GM18907 (cell line): ENCODE results near the gene SHISAL2B.
"Not testable (repeated sequence)": the region's sequence is repeated elsewhere in the genome, so short reads cannot be mapped to it uniquely, and the experiment has no call there.

Source experiments
- ATAC-seq: cut with Tn5 transposase; IDR thresholded peaks from one replicate; pipeline ENCODE4 v1.9.1; 2021; ENCODE audit warnings: mild to moderate bottlenecking, moderate library complexity; ENCODE audit not compliant: unreplicated experiment

Gene SHISAL2B

GRCh38 chr5:64690417-64691151, at the start of gene SHISAL2B:
TSS of gene SHISAL2B (plus strand) at chr5:64690503. CDS start at chr5:64690624, 121 bp downstream.
- ATAC-seq = peak; percentile 49

GRCh38 chr5:64644831-64645230, 45.5 kb upstream of the SHISAL2B start:
- no peak for ATAC-seq

GRCh38 chr5:64646169-64646568, 44.1 kb upstream of the SHISAL2B start:
- ATAC-seq = no peak

GRCh38 chr5:64649512-64649911, 40.8 kb upstream of the SHISAL2B start:
- no peak for ATAC-seq

GRCh38 chr5:64653766-64654560, 36.3 kb upstream of the SHISAL2B start:
- no peak for ATAC-seq

GRCh38 chr5:64654561-64654938, 35.8 kb upstream of the SHISAL2B start:
- ATAC-seq = no peak

- no peak for ATAC-seq
Measured at GRCh38 chr5:64655596-64655995, 34.7 kb upstream of the SHISAL2B start.

- ATAC-seq = no peak
Measured at GRCh38 chr5:64659289-64659688, 31.0 kb upstream of the SHISAL2B start.

GRCh38 chr5:64663181-64663580, 27.1 kb upstream of the SHISAL2B start:
- ATAC-seq = not testable (repeated sequence)

- ATAC-seq = no peak
Measured at GRCh38 chr5:64665243-64665642, 25.1 kb upstream of the SHISAL2B start.

GRCh38 chr5:64666078-64666477, 24.2 kb upstream of the SHISAL2B start:
- no peak for ATAC-seq

GRCh38 chr5:64667068-64667467, 23.2 kb upstream of the SHISAL2B start:
- ATAC-seq = no peak

- no peak for ATAC-seq
Measured at GRCh38 chr5:64670277-64670676, 20.0 kb upstream of the SHISAL2B start.

GRCh38 chr5:64671678-64672077, 18.6 kb upstream of the SHISAL2B start:
- ATAC-seq = no peak

- no peak for ATAC-seq
Measured at GRCh38 chr5:64678374-64678773, 11.9 kb upstream of the SHISAL2B start.

- no peak for ATAC-seq
Measured at GRCh38 chr5:64680289-64680688, 10.0 kb upstream of the SHISAL2B start.

- no peak for ATAC-seq
Measured at GRCh38 chr5:64682608-64683007, 7.7 kb upstream of the SHISAL2B start.

- ATAC-seq = no peak
Measured at GRCh38 chr5:64685866-64686265, 4.4 kb upstream of the SHISAL2B start.

- ATAC-seq = no peak
Measured at GRCh38 chr5:64688391-64688790, 1.9 kb upstream of the SHISAL2B start.

- ATAC-seq = no peak
Measured at GRCh38 chr5:64688965-64689364, 1.3 kb upstream of the SHISAL2B start.

- ATAC-seq = no peak
Measured at GRCh38 chr5:64690104-64690416, 243 bp upstream of the SHISAL2B start.

GRCh38 chr5:64691291-64691690, 988 bp downstream of the SHISAL2B start:
- no peak for ATAC-seq
